ENCODE measurements around the gene MBTPS1.

- TF ChIP-seq CTCF (IDR thresholded peaks at IDR 0.05) (no peak), POLR2A (IDR thresholded peaks at IDR 0.05) (no peak)
Observed at GRCh38 chr16:84153660-84154214, 37.0 kb upstream of the MBTPS1 start.

Measured in adrenal gland (tissue), 5 donors.